AG04450 (cell line): ENCODE results near the gene RXFP4. TPM values are rescaled to one million over a fixed set of nuclear protein-coding genes. Genes with fewer than 3 reads are reported as not detected.

ENCODE experiments used
- CTCF ChIA-PET: fragments of 300-600, 350-600 bp; formaldehyde crosslinking; extraction: SDS; loops from one replicate; lab custom pipeline; 2022; ENCODE audit warnings: antibody characterized with exemption, inconsistent platforms; lab: Charles Lee
- POLR2A ChIA-PET: fragments of 350-600 bp; formaldehyde crosslinking; extraction: SDS; loops from one replicate; lab custom pipeline; 2021; ENCODE audit warnings: antibody characterized with exemption, inconsistent platforms; lab: Yijun Ruan, JAX
- DNase-seq: peaks from one replicate; pipeline ENCODE4 v3.0.0-alpha.2; 2011; ENCODE audit warnings: low read depth, low spot score
- H3K27ac ChIP-seq: one replicate; pipeline ENCODE4 v1.5.1; 2012; ENCODE audit warnings: low read depth, low read length, control low read depth
- H3K27me3 ChIP-seq: one replicate; pipeline ENCODE4 v1.6.0; 2012; ENCODE audit warnings: low read length; ENCODE audit not compliant: control insufficient read depth, insufficient read depth
- H3K4me3 ChIP-seq: 2 replicates; pipeline ENCODE4 v1.5.1; 2011; ENCODE audit warnings: mild to moderate bottlenecking, low read depth, low read length, control low read depth
- H3K9me3 ChIP-seq: 2 replicates; pipeline ENCODE4 v1.5.1; 2012; ENCODE audit warnings: low read length; ENCODE audit not compliant: control insufficient read depth, insufficient read depth
- CTCF ChIP-seq: IDR thresholded peaks from 2 replicates; pipeline ENCODE4 v1.5.1; 2011; ENCODE audit warnings: low read depth, low read length, control low read depth, inconsistent platforms
- polyA plus RNA-seq: library from polyadenylated mRNA; depleted of rRNA; stranded (reverse); fragments of >200 nt; gene quantifications from 2 replicates; pipeline ENCODE4 v1.2.3, GENCODE V29; 2011

RXFP4 gene
- polyA plus RNA-seq, 1 experiment, result not detected

GRCh38 chr1:155978325-155978972, 37.0 kb downstream of the RXFP4 start, which contains the start of gene ARHGEF2:
Gene ARHGEF2, minus strand, starts transcription at chr1:155978547. Its CDS starts 120 bp downstream, at chr1:155978427.
- DNase-seq, result no peak
- Histone ChIP-seq H3K9me3 (peaks cover 3% of the 10 kb centered on the region; the same call in 1 of the 2 replicates), H3K27ac (peak within 1 kb of the TSS; percentile 92), H3K4me3 (peak within 1 kb of the TSS; percentile 85), H3K27me3 (no peaks in the 10 kb centered on the region)
- peak; percentile 43 for TF ChIP-seq CTCF
- ChIA-PET POLR2A (interaction anchor here (0.6 to 3.5 kb wide), 6 partner anchors 8 to 183 kb away, joined by 3 to 46 read pairs (median 4); no protein-coding TSS in a partner anchor), CTCF (interaction anchor here (0.6 to 1.9 kb wide), 9 partner anchors 9 to 55 kb away, joined by 3 to 5 read pairs (median 3); no protein-coding TSS in a partner anchor)

DNA sequence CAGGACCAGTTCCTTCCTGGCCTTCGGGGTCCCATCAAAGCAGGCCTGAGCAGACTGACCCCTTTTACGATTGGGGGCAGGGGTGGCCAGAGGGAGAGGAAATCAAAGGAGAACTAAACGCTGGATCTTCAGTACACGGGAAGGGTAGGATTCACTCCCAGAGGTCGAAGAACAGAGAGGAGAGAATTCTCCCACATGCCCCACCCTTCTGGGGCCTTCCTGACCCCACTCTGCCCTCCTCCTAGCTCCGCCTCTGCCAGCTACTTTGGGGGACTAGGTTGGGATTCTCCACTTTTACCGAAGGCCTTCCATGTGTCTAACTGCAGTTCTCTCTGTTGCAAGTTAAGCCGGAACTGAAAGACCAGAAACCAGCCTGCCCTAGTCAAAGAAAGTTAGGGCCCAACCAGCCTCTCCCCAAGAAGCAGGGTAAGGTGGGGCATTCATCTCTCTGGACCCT, 37.6 kb downstream of the RXFP4 start:
- CTCF ChIA-PET, result interaction anchor here (0.6 to 1.3 kb wide), 8 partner anchors 9 to 56 kb away, joined by 3 to 4 read pairs (median 3); no protein-coding TSS in a partner anchor
- no peak for TF ChIP-seq CTCF
- POLR2A ChIA-PET, result interaction anchor here (0.6 to 3.5 kb wide), 4 partner anchors 9 to 184 kb away, joined by 3 to 46 read pairs (median 6); no protein-coding TSS in a partner anchor
- Histone ChIP-seq H3K27ac (peak overlapping the region; percentile 92), H3K4me3 (peak overlapping the region; percentile 85), H3K9me3 (peaks cover 3% of the 10 kb centered on the region; the same call in 1 of the 2 replicates), H3K27me3 (no peaks in the 10 kb centered on the region)
- DNase-seq, result no peak

GRCh38 chr1:155979597-155980343, 38.3 kb downstream of the RXFP4 start:
- TF ChIP-seq CTCF, result no peak
- CTCF ChIA-PET, result interaction anchor here (1.3 kb wide), 1 partner anchor 10 kb away, joined by 4 read pairs; no protein-coding TSS in a partner anchor

GRCh38 chr1:155981266-155982088, 40.0 kb downstream of the RXFP4 start:
- ChIA-PET POLR2A (interaction anchor here (0.6 to 1.1 kb wide), 3 partner anchors 11 to 125 kb away, joined by 3 to 7 read pairs (median 3); no protein-coding TSS in a partner anchor), CTCF (interaction anchor here (0.5 to 1.3 kb wide), 2 partner anchors 8 to 243 kb away, joined by 3 to 7 read pairs; no protein-coding TSS in a partner anchor)
- Histone ChIP-seq H3K4me3 (peak overlapping the region; percentile 85), H3K27ac (peak overlapping the region; percentile 92), H3K27me3 (no peaks in the 10 kb centered on the region), H3K9me3 (peaks cover 3% of the 10 kb centered on the region; the same call in 1 of the 2 replicates)
- peak; percentile 68 for DNase-seq
- TF ChIP-seq CTCF, result no peak

More at GRCh38 chr1:155979597-155980343, 38.3 kb downstream of the RXFP4 start:
- Histone ChIP-seq H3K27me3 (no peaks in the 10 kb centered on the region), H3K27ac (peak overlapping the region; percentile 92), H3K9me3 (peaks cover 3% of the 10 kb centered on the region; the same call in 1 of the 2 replicates), H3K4me3 (peak overlapping the region; percentile 85)
- POLR2A ChIA-PET, result interaction anchor here (3.5 kb wide), 1 partner anchor 12 kb away, joined by 46 read pairs; no protein-coding TSS in a partner anchor
- no peak for DNase-seq
